OCI-M1 (cell line): Measurements from ENCODE around the gene TRIM7.
"Not testable (repeated sequence)": the region's sequence is repeated elsewhere in the genome, so short reads cannot be mapped to it uniquely, and the experiment has no call there.

Source experiments
- DNase-seq: peaks from one replicate; lab custom pipeline; 2025; lab: John Stamatoyannopoulos, UW

TRIM7 gene

DNA sequence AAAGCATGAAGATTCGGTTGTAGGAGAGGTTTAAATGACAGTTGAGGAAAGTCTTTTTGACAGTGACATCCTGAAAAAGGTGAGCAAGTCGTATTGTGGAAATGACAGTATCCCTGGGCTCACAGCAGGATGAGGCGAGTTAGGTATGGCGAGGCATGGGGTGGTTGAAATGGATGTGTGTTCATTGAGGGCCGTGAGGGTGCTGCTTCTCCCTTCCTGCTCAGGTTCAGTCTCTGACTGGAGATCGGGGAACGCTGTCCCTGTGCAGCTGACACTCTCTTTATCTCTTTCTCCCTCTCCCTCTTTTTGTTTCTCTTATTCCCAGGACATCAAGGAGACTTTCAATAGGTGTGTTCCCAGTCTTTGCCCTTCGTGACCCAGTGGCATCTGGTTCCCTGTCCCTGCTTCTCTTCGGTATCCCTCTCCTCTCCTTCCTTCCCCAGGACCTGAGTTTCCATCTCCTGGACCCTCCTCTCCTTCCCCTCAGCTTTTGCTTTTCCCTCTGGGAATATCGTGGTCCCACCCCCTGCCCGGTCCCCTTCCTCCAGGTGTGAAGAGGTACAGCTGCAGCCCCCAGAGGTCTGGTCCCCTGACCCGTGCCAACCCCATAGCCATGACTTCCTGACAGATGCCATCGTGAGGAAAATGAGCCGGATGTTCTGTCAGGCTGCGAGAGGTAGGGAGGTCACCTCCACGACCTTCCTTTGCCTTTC lies 28.2 kb upstream of the TRIM7 start:
- no peak for DNase-seq

DNA sequence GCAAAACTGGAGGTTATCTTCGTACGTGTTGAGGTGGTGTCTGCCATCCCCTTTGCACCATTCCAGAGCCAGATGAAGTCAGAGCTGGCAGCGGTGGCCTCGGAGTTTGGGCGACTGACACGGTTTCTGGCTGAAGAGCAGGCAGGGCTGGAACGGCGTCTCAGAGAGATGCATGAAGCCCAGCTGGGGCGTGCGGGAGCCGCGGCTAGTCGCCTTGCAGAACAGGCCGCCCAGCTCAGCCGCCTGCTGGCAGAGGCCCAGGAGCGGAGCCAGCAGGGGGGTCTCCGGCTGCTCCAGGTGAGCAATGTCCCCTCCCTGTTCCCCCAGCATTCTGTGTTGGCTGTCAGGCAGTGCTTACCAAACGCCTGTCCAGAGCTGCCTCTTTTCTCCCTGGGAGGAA lies 27.6 kb upstream of the TRIM7 start:
- no peak for DNase-seq

DNA sequence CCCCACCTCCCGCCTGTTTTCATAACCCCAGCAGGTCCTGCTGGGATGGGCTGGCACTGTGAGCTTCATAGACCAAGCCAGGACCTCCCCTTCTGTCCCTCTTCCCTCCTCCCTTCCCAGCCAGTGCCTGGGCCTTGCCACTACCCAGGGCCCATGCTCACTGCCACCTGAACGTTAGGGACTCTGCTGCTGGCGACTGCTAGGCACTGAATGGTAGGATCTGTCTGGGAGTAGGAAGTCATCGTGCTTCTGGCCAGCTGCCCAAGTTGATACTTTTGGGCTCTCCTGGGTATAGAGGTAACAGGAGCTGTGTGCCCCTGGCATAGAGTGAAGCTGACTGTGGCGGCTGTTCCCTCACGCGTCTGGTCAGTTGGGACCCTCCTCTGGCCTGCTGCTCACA lies 26.4 kb upstream of the TRIM7 start:
- DNase-seq: no peak

DNA sequence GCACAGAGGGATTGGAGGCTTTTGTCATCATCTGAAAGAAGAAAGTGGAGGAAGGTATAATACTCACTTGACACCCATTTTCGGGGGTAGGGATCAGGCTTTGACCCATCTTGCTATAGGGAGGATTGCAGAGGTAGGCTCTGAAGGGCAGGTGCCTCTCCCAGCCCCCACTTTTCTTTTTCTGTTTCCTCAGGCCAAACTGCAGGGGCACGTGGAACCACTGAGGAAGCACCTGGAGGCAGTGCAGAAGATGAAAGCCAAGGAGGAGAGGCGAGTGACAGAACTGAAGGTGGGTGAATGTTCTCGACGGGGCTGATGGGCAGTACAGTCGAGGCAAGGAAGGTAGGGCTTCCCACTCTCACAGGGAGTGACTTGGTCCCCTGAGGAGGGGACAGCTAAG lies 25.6 kb upstream of the TRIM7 start:
- no peak for DNase-seq

DNA sequence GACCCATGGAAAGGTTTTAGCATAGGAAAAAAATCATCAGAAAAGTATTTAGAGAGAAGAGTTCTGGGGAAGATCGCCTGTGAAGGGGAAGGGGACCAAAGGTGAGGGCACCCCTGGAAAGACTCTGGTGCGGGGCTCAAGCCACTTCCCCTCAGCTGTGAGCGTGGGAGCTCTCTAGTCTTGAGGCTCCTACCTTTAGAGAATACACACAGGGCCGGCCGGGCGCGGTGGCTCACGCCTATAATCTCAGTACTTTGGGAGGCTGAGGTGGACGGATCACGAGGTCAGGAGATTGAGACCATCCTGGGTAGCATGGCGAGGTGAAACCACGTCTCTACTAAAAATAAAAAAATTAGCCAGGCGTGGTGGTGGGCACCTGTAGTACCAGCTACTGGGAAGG lies 25.0 kb upstream of the TRIM7 start:
- no peak for DNase-seq

DNA sequence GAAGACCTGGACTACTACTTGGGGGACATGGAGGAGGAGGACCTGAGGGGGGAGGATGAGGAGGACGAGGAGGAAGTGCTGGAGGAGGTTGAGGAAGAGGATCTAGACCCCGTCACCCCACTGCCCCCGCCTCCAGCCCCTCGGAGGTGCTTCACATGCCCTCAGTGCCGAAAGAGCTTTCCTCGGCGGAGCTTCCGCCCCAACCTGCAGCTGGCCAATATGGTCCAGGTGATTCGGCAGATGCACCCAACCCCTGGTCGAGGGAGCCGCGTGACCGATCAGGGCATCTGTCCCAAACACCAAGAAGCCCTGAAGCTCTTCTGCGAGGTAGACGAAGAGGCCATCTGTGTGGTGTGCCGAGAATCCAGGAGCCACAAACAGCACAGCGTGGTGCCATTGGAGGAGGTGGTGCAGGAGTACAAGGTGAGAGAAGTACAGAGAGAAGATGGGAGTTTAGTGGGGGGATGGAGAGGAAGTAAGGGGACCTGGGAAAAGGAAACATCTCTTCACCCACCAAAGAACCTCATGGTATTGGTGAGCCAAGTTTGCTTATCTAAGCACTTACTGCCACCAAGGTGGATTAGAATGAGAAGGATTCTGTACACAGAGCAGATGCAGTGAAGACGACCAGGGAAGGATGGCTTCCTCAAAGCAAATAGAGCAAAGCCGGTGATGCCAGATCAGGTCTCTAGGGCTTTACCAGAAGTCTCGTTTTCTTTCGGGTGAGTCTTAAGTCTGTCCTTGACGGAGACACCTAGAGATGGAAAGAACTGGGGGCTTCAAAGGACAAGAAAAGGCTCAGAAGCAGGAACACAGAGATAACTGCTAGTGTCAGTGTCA lies 19.6 kb upstream of the TRIM7 start:
- DNase-seq: no peak

DNA sequence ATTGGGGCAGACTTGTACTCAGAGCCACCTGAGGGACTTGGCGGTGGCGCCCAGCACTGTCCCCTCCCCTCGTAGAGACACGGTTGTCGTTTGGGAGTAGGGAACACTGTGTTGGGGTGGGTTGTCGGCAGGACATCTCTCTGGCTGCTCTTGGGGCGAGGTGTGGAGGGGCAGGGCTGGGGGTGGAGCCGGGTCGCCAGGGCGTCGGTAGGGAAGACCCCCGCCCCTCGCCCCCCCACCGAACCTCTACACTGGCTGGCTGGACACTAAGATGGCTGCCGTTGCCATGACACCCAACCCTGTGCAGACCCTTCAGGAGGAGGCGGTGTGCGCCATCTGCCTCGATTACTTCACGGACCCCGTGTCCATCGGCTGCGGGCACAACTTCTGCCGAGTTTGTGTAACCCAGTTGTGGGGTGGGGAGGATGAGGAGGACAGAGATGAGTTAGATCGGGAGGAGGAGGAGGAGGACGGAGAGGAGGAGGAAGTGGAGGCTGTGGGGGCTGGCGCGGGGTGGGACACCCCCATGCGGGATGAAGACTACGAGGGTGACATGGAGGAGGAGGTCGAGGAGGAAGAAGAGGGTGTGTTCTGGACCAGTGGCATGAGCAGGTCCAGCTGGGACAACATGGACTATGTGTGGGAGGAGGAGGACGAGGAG lies 18.9 kb upstream of the TRIM7 start:
- DNase-seq: no peak

DNA sequence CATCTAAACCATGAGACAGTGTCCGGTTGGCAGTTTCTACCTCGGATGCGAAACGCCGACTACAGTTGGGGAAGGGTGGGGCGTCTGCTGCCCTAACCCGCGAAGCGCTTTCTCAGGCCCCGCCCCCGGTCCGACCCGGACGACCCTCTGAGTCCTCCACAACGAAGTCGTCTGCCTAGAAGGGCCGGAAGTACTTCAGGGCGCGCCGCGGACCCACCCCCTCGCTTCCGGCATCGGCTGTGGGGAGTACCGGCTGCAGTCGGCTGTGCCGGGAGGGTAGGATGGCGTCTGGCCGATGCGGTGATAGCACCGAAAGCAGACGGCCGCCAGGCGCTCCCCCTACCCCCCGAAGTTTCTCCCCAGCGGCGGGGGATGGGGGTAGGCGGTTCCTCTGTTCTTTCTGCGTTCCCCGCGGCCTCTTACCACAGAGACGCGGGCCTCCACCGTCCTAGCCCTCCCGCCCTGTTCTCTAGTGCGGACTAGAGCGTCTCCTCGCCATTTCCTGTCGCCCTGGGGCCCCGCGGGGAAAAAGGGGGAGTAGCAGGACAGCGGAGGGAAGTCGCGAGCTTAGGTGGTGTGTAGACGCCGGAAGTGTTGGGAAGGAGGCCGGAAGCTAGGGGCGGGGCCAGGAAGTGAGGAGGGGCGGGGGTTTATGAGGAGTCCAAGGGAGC lies 18.2 kb upstream of the TRIM7 start, which contains the start of gene TRIM41:
TRIM41 (plus strand) TSS at position 224 of the 671 bp plus-strand sequence. CDS start 719 bp downstream, outside the sequence.
- no peak for DNase-seq

DNA sequence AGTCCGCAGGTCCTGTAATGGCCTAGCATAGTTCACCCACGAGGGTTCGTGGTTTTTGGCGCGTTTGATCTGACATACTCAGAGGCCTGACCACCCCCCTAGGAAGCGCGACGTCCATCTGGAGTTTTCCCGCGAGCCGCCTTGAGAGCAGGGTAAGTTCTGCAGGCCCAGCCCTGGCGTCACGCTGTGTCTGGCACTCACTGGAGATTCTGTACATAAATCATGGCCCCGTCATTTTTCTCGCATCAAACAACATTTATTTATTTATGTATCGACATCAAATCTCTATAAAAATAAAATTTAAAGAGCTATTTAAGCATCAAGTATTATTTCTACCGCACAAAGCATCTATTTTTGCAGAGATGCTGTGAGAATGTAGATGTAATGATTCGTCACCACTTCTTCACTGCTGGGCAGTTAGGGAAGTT lies 17.6 kb upstream of the TRIM7 start:
- no peak for DNase-seq

DNA sequence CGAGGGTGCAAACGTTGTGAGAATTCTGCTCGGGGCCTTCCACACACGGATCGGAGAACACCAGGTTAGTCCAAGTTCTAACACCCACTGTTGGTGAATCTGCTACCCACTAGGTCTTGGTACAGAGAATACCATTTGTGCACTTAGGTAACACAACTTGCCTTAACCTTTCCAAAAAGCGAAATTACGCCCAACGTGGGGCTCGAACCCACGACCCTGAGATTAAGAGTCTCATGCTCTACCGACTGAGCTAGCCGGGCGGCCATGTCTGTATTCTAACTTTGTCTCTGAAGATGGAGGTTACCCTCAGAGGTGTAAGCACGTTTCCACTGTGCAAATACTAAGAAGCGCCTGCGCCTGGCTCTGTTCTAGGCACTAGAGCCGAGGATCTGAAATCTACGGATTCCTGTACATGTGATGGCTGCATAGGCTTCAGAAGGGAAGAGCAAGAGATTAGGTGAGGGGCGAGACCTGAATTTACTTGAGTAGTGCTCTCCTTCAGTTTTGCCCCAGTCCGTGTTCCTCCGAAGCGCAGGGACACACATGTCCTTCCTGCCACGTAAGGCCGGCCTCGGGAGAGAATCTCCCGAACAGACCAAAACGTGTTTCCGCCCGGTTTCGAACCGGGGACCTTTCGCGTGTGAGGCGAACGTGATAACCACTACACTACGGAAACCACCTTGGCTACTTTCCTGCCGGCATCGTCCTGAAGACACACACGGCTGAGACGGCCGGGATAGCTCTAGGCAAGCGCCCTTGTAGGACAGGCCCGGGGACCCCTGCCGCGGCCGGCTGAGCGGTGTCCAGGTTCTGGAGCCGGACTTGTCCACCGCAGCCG lies 17.0 kb upstream of the TRIM7 start:
- no peak for DNase-seq

DNA sequence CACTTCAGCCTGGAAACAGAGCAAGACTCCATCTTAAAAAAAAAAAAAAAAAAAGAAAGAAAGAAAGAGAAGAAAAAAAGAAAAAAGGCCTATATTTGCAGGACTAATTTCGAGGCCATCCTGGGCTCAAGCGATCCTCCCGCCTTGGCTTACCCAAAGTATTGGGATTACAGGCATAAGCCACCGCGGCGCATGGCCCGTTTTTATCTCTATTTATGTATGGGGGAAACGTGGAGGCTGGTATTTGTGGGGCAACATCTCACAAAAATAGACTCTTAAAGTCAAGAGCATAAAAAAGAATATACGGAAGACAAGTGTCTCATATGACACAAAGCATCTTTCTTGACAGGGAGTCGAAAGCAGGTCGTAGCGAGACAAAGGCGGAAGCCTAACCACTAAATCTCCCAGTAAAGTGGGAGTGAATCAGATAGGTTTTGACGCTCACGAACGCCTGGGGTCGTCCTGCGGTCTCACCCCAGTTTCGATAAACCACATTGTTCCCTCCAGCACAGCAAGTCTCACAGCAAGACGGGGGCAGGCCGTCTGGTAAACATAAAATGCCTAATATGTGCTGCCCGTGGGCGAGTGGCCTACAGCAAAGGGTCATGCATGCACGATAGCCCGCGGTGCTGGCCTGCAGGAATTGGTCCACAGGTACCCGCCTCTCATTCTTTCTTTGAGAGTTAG lies 16.3 kb upstream of the TRIM7 start:
- no peak for DNase-seq

DNA sequence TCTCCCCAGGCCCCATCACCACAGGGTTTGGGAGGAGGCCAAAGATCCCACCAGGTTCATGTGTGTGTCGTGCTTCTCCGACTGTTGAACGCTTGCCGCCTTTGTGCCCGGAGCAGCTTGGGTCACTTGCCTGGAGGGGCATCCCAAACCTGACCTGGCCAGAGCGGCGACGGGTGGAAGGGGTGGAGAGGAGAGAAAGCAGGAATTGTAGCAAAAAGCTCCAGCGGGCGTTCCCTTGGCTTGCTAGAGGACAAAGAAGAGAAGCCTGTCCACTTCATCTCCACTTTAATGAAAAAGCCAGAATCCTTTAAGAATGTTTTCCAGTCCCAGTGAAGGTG lies 15.2 kb upstream of the TRIM7 start:
- no peak for DNase-seq

DNA sequence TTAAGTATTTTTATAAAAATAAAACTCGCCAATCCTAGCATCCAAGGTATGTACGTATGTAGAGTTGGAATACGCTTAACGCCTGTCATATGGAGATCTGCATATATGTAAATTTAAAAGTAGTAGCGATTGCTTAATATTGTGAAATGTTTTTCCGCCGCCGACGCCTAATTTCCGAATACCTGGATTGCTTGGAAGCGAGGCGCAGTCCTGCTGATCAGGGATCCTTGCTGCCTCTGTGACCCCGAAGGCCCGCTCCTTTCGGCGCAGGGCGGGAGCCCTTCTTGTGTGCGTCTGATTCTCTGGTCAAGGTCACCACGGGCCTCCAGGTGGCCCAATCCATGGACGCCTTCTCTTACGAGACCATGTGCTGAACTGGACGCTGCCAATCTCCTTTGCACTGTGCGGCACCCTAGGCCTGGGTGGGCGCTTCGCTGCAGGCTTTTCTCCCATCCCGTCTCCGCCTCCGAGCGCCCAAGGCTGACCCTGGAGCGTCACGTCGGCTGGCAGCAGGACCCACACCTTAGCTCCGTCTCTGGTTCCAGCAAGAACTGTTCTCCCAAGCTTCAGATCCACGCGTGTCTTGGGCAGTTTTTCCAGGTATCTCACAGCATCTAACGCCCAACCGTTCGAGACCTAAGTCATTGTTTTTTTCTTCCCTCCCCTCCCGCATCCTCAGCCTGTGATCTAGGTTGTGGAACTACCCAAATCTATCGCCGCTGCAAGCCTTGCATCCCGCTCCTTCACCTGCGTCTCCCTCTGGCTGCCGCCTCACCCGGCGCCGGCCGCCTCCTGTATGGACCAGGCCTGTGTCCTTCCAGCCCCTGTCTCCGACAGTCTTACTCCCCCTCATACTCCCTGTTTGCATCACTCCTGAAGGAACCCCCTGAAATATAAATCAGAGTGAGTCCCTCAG lies 14.5 kb upstream of the TRIM7 start:
- no peak for DNase-seq

DNA sequence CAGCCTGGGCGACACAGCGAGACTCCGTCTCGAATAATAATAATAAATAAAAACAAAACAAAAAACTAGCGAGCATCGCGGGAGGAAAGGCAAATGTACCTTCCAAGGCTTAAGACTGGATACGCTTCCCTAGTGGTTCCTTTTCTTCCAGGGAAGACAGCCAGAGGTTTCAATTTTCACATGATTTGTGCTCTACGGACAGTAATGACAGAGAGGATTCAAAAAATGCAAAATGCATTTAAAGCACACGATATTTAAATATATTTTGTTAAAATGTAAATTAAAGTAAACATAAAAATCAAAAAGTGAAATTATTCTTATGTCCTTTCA lies 13.8 kb upstream of the TRIM7 start:
- DNase-seq: no peak

DNA sequence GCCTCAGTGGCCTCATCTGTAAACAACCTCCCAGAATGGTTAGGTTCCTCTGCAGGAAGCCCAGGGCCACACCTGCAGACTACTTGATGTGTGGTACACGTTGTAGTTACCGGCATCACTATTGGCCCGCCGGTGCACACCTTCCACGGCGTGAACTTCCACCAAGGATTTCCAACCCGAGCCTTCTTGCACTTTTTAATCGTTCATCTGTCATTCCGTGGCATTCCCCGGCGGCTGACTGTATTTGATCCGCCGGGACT lies 12.7 kb upstream of the TRIM7 start:
- DNase-seq: no peak

DNA sequence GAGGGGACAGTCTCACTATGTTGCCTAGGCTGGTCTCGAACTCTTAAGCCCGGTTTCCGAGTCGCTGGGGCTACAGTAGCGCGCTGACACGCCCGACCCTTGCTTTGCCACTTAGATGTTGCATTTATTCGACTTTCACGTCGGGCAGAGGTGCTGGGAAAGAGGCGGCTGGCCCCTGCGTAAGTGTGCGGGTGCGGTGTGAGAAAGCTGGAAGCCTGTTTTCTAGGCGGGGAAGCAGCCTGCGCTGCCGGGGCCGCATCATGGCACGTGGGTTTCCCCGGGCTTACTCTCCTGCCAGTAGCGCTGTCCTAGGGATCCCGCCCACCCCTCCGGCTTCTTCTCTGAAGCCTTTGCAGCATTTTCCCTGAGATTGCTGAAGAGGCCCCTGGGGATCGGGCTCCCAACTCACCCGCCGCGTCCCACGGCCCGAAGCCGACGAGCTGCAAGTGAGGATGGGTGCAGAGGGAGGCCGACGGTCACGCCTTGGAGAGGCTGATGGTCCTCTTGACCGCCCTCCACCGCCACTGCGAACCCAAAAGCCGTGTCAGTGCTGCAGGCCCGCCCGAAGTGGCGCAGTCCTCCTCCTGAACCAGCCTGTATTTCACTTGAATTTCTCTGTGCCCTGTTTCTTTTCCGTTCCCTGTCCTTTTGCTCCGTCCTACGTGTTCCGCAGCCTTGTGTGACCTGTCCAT lies 12.3 kb upstream of the TRIM7 start:
- no peak for DNase-seq

DNA sequence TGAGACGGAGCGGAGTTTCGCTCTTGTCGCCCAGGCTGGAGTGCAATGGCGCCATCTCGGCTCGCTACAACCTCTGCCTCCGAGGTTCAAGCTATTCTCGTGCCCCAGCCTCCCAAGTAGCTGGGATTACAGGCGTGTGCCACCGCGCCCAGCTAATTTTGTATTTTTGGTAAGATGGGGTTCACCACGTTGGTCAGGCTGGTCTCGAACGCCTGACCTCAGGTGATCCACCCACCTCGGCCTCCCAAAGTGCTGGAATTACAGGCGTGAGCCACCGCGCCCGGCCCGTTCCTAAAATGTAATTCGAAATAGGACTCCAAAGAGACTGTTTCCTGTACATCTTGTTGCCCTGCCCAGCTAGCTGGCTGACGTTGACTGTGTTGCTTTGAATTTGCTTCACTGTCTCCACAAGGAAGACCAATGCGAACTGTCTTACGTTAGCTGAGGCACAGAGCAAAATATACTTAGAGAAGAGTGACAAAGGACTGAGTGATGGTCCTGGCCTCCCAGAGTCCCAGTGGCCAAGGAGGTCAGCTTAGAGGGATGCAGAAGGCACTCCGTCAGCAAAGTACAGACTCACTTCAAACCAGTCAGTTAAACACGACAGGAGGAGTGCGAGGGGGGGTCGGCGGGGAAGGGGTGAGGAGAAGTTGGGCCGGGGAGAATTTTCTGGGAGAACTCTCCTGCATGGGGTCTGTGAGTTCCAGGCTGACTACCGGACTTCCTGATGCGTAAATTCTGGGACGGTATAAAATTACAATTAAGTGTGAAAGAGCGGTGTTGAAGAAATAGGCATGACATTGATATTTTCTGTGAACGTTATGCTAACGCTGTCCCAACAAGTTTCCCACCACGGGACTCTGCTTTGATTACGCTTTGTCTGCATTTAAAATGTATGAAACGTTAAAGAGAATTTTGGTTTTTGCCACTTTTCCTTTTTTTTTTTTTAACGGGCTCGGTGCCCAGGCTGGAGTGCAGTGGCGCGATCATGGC lies 11.3 kb upstream of the TRIM7 start:
- no peak for DNase-seq

DNA sequence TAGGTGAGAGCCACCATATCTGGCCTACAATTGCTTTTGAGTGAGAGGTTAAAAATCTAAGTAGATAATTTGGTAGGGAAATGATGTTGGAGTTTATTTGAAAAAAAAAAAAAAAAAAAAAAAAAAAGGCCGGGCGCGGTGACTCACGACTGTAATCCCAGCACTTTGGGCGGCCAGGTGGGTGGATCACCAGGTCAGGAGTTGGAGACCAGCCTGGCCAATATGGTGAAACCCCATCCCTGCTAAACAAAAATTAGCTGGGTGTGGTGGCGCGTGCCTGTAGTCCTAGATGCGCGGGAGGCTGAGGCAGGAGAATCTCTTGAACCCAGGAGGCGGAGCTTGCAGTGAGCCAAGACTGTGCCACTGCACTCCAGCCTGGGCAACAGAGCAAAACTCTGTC lies 9.3 kb upstream of the TRIM7 start:
- DNase-seq: not testable (repeated sequence)
